Breast epithelium (tissue), 3 donors: ENCODE measurements around the gene VWF.

ENCODE experiments used
- POLR2AphosphoS5 ChIP-seq, 3 donors: sonication (generic); formaldehyde crosslinking; IDR thresholded peaks; one replicate each; pipeline ENCODE4 v1.6.1; 2017; ENCODE audit warnings: antibody characterized with exemption in 3 of 3
- TF ChIP-seq, protein P1 (sequence below), 3 donors: fragments of 450-650 bp; IDR thresholded peaks; one replicate each; pipeline ENCODE4 v1.5.1; 2016 to 2017; ENCODE audit warnings: antibody characterized with exemption in 3 of 3, mild to moderate bottlenecking in 3 of 3, moderate library complexity in 3 of 3

- TF ChIP-seq, protein P1, sequence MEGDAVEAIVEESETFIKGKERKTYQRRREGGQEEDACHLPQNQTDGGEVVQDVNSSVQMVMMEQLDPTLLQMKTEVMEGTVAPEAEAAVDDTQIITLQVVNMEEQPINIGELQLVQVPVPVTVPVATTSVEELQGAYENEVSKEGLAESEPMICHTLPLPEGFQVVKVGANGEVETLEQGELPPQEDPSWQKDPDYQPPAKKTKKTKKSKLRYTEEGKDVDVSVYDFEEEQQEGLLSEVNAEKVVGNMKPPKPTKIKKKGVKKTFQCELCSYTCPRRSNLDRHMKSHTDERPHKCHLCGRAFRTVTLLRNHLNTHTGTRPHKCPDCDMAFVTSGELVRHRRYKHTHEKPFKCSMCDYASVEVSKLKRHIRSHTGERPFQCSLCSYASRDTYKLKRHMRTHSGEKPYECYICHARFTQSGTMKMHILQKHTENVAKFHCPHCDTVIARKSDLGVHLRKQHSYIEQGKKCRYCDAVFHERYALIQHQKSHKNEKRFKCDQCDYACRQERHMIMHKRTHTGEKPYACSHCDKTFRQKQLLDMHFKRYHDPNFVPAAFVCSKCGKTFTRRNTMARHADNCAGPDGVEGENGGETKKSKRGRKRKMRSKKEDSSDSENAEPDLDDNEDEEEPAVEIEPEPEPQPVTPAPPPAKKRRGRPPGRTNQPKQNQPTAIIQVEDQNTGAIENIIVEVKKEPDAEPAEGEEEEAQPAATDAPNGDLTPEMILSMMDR (IDR thresholded peaks at IDR 0.05) = no peak
- TF ChIP-seq POLR2AphosphoS5 (IDR thresholded peaks at IDR 0.05) = no peak
Measured at GRCh38 chr12:6033546-6033945, 90.9 kb downstream of the VWF start.
